ENCODE data around the gene SLC25A38.

Gene SLC25A38

DNA sequence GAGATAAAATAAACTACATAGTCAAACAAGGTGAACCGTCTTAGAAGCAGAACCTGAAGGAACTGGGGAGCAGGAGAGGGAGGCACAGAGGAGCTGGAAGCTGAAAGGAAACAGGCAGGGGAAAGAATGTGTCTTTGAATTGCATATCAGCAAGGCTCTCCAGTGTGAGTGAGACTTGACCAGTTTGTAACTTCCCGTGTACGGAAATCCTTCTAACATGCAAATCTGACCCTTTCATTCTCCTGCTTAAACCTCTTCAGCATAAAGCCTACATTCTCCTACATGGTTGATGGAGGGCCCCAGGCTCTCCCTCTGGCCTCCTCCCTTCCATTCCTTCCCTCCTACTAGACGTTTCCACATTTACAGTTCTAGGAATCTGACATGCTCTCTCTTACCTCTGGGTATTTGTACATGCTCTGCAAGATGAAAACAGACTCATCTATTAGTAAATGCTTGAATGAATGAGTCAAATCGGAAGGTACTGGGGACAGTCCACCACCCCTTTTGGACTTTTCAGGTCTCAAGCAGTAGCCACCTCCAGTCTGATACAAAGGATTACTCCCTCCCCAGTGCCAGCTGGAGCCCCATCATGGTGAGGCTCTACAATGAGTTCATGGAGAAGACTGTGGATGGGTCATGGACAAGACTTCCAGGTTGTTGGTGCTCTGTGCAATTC lies 6.1 kb upstream of the SLC25A38 start:
- no peak for DNase-seq (ENCODE audit: low read depth)

DNA sequence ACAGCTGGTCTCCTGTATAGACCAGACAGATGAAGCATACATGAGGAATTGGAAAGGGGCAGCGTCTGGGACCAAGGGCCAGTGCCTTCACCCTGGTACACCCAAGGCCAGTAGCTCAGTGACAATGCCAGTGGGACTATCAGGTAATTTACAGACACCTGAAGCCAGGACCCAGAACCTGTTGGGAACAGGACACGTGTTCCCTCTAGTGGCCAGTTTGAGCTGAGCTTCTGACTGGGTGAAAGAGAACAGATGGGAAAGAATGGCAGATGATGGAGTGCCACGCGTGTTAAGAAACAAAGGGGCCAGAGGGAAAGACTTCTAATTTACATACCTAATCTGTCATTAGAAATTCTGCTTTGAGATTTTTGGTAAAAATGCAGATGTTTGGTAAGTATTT lies 5.1 kb upstream of the SLC25A38 start:
- DNase-seq (ENCODE audit: low read depth): no peak

DNA sequence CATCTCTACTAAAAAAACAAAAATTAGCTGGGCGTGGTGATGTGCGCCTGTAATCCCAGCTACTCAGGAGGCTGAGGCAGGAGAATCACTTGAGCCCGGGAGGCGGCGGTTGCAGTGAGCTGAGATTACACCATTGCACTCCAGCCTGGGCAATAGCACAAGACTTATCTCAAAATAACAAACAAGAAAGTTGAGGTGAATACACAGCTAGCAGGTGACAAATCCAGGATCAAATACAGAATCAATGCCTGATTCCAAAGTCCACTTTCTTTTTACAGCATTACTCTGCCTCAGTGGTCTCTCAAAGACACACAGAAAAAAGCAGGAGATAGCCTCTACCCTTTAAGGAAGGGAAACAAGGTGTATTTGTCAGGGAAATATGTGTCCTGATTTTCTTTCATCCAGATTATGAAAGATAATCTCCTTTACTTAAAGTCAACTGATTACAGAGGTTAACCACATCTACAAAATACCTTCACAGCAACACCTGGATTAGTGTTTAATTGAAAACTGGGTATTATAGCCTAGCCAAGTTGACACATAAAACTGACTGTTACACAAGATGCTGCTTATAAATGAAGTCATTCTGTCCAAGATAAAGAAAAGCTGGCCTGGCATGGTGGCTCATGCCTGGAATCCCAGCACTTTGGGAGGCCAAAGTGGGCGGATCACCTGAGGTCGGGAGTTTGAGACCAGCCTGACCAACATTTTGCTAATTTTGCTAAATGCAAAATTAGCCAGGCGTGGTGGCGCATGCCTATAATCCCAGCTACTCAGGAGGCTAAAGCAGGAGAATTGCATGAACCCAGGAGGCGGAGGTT lies 4.0 kb upstream of the SLC25A38 start:
- DNase-seq (ENCODE audit: low read depth): no peak

DNA sequence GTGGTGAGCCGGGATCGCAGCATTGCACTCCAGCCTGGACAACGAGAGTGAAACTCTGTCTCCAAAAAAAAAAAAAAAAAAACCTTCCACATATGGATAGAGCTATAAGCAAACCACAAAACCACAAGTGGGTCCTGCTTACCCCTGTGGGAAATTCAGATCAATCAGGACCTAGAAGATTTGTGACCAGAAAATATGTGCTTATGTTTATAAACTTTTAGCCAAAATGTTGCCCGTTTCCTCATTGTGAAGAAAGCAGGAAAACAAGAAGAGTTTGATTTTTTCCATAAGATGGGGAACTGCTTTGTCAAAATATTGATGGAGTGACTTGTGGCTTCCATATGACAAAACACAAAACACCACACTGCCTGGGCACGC lies 3.4 kb upstream of the SLC25A38 start:
- no peak for DNase-seq (ENCODE audit: low read depth)

DNA sequence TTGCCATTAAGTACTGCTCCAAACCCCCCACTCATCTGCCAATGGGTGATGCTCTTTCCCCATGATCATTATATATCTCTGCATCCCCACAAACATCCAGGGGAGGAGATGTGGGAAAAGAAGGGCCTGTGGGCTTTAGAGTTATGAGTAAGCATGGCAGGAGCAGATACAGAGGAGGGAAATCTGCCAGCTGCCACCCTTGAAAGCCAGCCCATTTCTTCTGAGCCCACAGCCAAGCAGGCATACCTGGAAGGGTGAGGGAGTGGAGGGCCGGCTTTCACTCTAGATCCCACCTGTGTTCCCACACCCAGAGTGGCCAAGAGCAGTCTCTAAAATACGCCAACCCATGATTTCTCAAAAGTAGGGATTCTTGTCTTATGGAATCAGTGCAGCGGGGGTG lies 1.7 kb upstream of the SLC25A38 start:
- no peak for DNase-seq (ENCODE audit: low read depth)

DNA sequence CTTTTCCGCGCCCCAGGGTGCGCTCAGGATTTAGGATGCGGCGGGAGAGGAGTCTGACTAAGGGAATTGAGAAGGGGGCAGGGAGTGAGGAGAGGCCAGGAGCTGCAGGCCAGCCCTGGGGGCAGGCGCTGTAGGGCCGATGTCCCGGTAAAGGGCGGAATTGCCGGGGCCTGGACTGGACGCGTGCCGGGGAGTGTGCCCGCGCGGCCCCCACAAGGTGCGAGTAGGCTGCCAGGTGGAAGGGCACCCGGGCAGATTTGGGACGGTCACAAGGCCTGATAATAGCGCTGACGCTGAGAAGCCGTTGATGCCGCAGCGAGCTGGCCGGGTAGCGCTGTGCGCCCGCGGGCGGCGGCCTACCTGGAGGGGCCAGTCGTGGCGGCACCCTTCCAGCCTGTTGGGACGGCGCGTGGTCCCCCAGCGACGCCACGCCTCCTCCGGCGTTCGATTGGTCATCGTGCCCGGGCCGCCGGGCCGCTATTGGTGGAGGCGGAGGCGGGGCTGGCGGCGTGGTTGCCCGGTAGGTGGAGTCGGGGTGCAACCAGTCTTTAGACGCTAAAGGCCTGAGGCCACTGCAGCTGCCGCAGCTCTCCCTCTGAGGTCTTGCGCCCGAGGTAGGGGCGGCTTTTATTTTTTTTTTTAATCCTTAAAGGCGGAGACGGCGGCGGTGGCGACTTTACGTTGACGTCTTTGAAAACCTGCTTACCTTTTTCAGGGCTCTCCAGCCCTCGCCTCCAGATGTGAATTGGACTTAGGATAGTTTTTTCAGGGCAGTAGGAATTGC lies 903 bp downstream of the SLC25A38 start:
- DNase-seq (ENCODE audit: low read depth): peak; percentile 60

DNA sequence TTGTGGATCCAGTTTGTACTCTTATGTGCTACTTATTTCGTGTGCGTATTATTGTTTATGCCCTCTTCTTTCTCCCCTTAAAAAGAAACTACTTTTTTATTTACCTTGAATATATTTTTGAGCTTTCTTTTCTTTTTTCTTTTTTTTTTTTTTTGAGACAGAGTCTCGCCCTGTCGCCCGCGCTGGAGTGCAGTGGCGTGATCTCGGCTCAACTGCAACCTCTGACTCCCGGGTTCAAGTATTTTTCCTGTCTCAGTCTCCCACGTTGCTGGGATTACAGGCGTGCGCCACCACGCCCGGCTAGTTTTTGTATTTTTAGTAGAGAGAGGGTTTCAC lies 1.5 kb downstream of the SLC25A38 start:
- no peak for DNase-seq (ENCODE audit: low read depth)

DNA sequence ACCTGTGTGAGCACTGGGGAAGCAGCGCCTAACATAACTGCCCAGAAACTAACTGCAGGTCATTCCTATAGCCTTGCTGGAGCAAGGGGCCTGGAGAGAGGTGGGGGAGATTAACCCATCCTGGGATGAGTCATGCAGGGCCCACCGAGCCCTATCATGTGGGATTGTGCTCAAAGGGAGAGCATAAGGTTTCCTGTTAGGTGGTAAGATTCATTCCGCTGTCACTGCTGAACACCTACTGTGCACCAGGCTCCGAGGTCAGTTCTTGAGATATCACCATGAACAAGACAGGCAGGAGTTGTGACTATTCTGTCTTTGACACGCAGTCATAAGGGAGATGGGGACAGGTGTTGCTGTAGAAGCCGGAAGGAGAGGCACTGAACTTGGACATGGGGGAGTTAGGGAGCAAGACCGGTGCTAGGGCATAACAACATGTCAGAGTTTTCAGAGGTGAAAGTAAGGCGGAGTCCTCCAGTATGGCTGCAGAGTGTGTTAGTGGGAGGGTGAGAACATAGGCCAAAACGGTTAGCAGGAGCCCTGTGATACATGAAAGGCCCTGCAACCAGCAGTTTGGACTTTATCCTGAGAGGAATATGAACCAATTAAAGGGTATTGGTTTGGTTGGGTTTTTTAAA lies 2.4 kb downstream of the SLC25A38 start:
- DNase-seq (ENCODE audit: low read depth): no peak

DNA sequence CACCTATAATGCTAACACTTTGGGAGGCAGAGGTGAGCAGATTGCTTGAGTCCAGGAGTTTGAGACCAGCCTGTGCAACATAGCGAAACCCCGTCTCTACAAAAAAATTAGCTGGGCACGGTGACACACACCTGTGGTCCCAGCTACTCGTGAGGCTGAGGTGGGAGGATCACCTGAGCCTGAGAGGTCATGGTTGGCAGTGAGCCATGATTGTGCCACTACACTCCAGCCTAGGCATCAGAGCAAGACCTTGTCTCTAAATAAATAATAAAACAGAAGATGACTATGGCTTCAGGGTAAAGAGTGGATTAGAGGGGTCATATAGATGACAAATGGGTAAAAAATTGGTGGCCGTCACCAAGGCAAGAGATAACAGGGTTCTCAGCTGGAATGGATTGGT lies 3.1 kb downstream of the SLC25A38 start:
- DNase-seq (ENCODE audit: low read depth): no peak

DNA sequence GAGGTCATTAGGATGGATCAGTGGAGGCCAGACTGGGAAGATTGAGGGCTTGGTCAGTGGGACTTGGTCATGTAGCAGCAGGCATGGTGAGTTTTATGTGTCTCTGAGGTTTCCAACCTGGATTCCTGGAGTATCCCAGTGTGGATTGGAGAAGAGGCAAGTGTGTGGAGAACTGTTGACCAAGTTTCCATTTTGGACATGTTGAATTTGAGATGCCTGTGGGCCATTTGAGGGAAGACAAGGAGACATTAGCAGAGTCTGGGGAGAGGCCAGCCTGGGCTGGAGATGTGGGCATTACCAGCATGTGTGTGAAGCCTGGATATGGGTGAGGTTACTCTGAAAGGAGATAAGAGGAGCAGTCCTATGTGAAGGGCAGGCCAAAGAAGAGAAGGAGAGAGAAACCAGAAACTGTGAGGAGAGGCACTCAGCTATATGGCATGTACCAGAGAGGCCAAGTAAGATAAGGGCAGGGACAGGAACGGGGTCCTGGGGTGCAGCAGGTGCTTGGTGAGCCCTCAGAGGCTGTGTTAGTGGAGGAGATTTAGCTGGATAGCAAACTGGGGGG lies 4.3 kb downstream of the SLC25A38 start:
- DNase-seq (ENCODE audit: low read depth): no peak

DNA sequence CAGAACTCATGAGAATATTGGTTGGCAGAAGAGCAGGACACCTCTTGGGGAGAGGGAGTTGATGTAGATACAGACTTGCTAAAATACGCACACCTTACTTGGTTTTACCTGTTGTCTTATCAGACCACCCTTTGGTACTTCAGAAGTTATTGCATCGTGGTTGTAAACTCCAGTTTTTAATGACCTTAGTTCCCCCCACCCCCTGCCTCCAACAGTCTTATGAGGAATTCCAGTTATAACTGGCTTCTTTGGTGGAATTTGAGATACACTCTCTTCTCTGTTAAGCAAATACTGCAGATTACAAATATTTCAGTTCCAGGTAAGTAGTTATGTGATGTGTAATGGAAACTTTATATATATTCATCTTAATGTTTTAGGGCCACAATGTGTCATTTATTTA lies 5.0 kb downstream of the SLC25A38 start:
- DNase-seq (ENCODE audit: low read depth): no peak

DNA sequence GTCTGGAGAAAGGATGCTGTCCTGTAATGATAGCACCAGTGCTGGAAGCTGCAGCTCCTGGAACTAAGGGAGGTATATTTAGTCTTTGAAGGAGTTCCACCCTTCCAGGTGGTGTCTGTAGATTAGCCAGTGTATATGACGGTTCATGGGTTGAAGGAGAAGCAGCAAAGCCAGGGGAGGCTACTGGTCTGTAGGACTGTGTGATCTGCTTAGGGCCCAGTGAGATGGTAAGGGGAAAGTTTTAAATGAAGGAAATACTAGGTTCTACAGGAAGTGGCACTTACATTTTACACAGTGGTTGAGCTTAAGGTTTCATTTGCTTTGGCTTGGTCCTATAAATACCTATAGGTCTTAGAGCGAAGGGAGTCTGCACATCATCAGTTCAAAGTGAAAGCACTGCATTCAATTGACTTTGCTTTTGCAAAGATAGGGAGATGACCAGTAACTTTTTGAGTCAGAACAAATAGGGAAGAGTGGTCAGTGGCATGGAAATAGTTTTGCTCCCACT lies 5.6 kb downstream of the SLC25A38 start:
- no peak for DNase-seq (ENCODE audit: low read depth)

DNA sequence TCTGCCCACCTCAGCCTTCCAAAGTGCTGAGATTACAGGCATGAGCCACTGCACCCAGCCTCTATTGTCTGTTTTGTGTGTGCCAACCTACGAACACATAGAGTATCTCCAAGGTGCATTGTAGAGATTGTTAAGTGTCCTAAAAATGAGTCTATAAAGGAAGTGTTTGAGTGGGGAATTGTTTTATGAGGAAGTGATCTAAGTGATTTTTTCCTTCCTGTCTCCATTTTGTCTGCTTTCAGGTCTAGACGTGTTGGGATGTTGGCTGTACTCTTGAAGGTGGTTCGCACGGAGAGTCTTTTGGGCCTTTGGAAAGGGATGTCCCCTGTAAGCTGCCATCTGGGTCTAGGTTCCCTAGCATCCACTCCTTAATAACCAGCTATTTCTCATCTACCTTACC lies 7.0 kb downstream of the SLC25A38 start:
- DNase-seq (ENCODE audit: low read depth): no peak

DNA sequence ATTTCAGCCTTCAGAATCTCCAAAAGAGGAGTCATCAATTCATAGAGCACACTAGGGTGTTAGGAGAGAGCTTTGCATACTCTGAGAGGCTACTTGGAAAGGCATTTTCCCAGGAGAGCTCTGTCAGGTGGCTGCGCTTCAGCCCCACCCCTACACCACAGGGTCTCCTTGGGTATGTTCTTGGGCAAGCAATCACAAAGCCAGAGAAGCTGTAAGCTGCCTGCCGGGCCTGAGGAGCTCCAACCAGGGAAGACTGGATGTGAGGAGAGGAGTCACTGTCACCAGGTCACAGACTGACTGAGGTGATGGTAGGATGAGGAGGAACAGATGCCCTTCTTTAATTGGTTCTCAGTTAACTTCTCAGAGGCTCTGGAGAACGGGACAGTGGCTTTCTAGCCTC lies 13.5 kb downstream of the SLC25A38 start:
- DNase-seq (ENCODE audit: low read depth): no peak

DNA sequence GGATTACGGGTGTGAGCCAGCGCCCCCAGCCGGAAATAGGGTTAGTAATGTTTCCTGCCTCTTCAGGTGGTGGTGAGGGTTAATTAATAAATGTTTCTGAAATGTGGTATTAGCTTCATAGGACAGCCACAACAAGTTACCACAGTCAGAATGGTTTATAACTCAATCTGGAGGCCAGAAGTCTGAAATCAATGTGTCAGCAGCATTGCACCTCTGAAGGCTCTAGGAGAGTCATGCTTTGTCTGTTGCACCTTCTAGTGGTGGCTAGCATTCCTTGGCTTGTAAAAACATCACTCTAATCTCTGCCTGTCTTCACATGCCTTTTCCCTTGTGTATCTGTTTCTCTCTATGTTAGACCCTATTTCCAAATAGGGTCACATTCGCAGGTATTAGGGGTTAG lies 15.5 kb downstream of the SLC25A38 start:
- DNase-seq (ENCODE audit: low read depth): no peak

DNA sequence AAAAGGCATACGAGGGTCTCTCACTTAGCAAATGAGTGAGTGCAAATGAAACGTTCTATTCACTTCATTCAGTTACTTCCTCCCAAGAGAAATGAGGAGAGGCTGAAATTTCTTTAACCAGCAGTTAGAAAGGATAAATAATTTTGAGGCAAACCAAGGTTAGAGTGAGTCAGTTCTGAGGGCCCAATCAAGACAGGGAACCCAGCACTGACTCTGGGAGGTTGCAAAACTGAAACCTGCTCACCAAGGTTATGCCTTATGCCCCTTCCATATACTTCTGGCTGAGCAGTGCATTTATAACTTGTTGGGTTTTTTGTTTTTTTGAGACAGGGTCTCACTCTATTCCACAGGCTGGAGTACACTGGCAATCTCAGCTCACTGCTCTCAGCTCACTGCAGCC lies 18.8 kb downstream of the SLC25A38 start:
- DNase-seq (ENCODE audit: low read depth): no peak

DNA sequence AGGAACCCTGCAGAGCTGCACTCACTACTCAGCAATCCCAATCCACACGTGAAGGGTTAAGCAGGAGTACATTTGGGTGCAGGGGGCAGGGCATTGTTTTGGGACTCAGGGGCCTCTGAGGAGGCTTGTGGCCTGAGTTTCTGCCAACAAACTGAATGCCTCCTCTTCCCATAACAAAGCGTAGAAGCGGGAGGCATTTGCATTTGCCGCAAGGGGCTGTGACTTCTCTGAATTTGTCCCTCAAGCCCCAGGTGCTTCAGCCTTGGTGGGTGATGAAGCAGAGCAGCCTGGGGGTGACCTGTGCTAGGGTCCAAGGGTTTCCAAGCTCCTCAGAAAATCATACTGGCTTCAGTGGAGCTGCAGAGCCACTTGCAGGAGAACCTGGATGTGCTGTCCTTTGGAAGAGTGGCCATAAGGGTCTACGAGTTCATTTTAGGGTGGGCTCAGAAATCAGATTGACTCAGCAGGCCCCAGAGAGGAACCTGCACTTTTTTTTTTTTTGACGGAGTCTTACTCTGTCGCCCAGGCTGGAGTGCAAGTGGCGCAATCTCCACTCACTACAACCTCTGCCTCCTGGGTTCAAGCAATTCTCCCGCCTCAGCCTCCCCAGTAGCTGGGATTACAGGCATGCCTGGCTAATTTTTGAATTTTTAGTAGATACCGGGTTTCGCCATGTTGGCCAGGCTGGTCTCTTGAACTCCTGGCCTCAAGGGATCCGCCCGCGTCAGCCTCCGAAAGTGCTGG lies 21.9 kb downstream of the SLC25A38 start:
- no peak for DNase-seq (ENCODE audit: low read depth)

DNA sequence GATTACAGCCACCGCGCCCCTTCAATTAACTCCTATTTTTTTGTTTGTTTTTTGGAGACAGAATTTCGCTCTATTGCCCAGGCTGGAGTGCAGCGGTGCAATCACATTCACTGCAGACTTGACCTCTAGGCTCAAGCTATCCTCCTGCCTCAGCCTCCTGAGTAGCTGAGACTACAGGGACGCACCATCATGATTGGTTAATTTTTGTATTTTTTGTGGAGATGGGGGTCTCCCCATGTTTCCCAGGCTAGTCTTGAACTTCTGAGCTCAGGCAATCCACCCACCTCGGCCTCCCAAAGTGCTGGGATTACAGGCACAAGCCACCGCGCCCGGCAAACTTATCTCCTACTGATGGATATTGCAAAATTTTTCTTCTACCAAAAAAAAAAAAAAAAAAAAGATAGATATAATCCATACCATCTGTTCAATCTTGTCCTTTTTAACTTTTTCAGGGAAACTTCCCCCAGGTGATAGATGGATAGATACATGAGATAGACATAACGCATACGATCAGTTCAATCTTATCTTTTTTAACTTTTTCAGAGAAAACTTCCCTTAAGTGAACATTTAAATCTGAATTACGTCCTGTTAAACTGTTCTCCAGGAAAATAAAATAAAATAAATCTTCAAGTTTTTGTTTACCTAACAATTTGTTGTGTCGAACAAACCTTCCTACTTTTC lies 22.7 kb downstream of the SLC25A38 start:
- no peak for DNase-seq (ENCODE audit: low read depth)

DNA sequence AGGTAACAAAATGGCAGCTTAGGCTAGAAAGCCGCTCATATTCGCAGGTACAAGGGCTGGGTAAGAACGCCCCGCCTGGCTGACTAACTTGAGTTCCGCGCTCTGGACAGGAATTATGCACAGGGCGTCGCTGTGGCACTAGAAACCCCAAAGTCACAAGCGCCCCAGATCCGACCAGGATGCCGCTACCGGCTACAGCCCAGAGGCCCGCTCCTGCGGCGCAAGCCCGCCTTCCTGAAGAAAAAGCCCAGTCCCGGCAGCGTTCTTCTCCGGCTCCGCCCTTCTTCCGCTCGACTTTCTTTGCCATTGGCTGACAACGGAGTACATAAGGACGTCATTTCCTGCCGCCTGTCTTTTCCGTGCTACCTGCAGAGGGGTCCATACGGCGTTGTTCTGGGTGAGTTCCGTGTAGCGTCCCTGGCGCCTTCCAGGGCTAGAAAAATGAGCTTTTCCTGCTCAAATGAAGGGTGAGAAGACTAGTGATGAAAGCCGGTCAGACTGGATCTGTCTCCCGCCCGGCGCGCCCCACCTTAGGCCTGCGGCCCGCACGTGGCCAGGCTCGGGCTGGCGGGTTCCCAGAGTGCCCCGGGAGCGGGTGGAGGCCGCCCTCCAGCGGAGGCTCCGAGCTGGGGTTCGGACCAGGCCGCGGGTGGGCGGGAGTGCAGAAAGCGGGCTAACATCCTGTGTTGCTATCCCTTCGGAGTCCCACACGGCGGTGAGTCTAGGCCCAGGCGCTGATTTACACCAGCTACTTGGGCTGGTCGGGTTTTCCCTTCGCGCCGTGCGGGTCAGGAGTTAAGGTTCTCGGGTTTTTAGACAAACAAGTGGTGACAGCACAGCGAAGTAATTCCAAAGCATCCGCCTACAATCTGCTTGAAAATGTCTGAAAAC lies 23.4 kb downstream of the SLC25A38 start, which contains the start of gene RPSA:
TSS of gene RPSA (plus strand) at position 353 of the 891 bp plus-strand sequence. CDS start 934 bp downstream, outside the sequence.
- DNase-seq (ENCODE audit: low read depth): peak; percentile 92

DNA sequence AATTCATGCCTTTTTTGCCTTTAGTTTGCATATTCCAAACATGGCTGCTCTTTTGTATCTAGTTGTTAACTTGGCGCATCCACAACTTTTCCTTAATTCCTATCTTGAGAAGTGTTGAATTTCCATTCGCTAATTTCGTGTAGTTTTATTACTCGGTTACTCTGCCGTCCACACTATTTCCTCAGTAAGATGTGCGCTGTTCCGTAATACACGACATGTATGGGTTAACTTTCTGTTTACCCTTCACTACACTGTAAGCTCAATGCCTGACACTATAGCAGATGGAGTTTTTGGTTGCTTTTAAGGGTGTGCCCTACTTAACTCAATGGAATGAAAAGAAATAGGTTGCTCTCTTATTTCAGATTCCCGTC lies 24.1 kb downstream of the SLC25A38 start:
- no peak for DNase-seq (ENCODE audit: low read depth)

Data from HS-5 (cell line).